ENCODE data around the gene OLFM2. TPM values are rescaled to one million over a fixed set of nuclear protein-coding genes. Genes with fewer than 3 reads are reported as not detected.
A peak's percentile ranks its signal among the peaks of the same experiment; 100 is the strongest.

The OLFM2 gene
- total RNA-seq, 1 experiment from 2014 or later, result 9.7 TPM

- H3K27me3 ChIP-seq (ENCODE audit: control insufficient read depth, insufficient read depth, low read length), result no peaks in the 10 kb centered on the region
- ChIA-PET POLR2A (no interaction called here), CTCF (no interaction called here)
- intact Hi-C loops (cut with micrococcal nuclease; ENCODE audit: unreplicated experiment), result no loop called here
- H3K4me3 ChIP-seq (ENCODE audit: low read depth in 2 of 2, low read length in 2 of 2), result peak overlapping the region; percentile 54 to 66
- H3K27ac ChIP-seq (ENCODE audit: low read length), result peak overlapping the region; percentile 68; the same call in 1 of the 2 replicates
- H3K36me3 ChIP-seq (ENCODE audit: control insufficient read depth, insufficient read depth, low read length), result no peaks in the 10 kb centered on the region
- DNase-seq (ENCODE audit: low read depth, low spot score) (no peak), ATAC-seq (peak; percentile 90)
- no TSS peak for BruUV-seq (replicated peaks)
- no peaks in the 10 kb centered on the region for H3K4me1 ChIP-seq (ENCODE audit: control insufficient read depth, insufficient read depth, low read length)
- TF ChIP-seq REST (IDR thresholded peaks at IDR 0.05; ENCODE audit: insufficient read depth in 1 of 2, low read depth in 2 of 2, low read length in 1 of 2) (no peak), SIN3A (IDR thresholded peaks at IDR 0.05; ENCODE audit: borderline replicate concordance, insufficient read depth, low read depth, low read length) (0 out of 2 replicates have a peak, but pooled peaks have one; percentile 21), POLR2AphosphoS5 (IDR thresholded peaks at IDR 0.05; ENCODE audit: low read depth, low read length) (no peak), TCF7L2 (IDR thresholded peaks at IDR 0.05; ENCODE audit: low read depth, low read length) (no peak), CTCF (IDR thresholded peaks at IDR 0.05) (peak; percentile 88)
- H3K9me3 ChIP-seq (ENCODE audit: control insufficient read depth, insufficient read depth, low read depth, low read length), result no peaks in the 10 kb centered on the region
- in situ Hi-C loops (cut with HindIII; ENCODE audit: low pct_unique_long_range_greater_than_20kb, low sequenced_read_pairs), result no loop called here
These were observed 21.8 kb downstream of the OLFM2 start for GRCh38 chr19:9914315-9915207.

- DNase-seq (ENCODE audit: low read depth, low spot score) (no peak), ATAC-seq (peak; percentile 45; the same call in 1 of the 2 replicates)
- in situ Hi-C loops (cut with HindIII; ENCODE audit: low pct_unique_long_range_greater_than_20kb, low sequenced_read_pairs) (no loop called here), intact Hi-C loops (cut with micrococcal nuclease; ENCODE audit: unreplicated experiment) (no loop called here)
- POLR2A ChIA-PET, result no interaction called here
- TF ChIP-seq POLR2AphosphoS5 (IDR thresholded peaks at IDR 0.05; ENCODE audit: low read depth, low read length), result no peak
- TF ChIP-seq REST (IDR thresholded peaks at IDR 0.05; ENCODE audit: insufficient read depth in 1 of 2, low read depth in 2 of 2, low read length in 1 of 2), result no peak
- no peak for TF ChIP-seq SIN3A (IDR thresholded peaks at IDR 0.05; ENCODE audit: borderline replicate concordance, insufficient read depth, low read depth, low read length)
- no peak for TF ChIP-seq TCF7L2 (IDR thresholded peaks at IDR 0.05; ENCODE audit: low read depth, low read length)
- no peak for TF ChIP-seq CTCF (IDR thresholded peaks at IDR 0.05)
- no peaks in the 10 kb centered on the region for H3K36me3 ChIP-seq (ENCODE audit: control insufficient read depth, insufficient read depth, low read length)
- H3K4me1 ChIP-seq (ENCODE audit: control insufficient read depth, insufficient read depth, low read length), result no peaks in the 10 kb centered on the region
- H3K27me3 ChIP-seq (ENCODE audit: control insufficient read depth, insufficient read depth, low read length), result no peaks in the 10 kb centered on the region
- no TSS peak for BruUV-seq (replicated peaks)
- H3K9me3 ChIP-seq (ENCODE audit: control insufficient read depth, insufficient read depth, low read depth, low read length), result no peaks in the 10 kb centered on the region
- peak overlapping the region; percentile 54 to 66 for H3K4me3 ChIP-seq (ENCODE audit: low read depth in 2 of 2, low read length in 2 of 2)
- H3K27ac ChIP-seq (ENCODE audit: low read length), result peak overlapping the region; percentile 68; the same call in 1 of the 2 replicates
- CTCF ChIA-PET, result no interaction called here
These were observed 22.4 kb downstream of the OLFM2 start for GRCh38 chr19:9914001-9914314.
